Colonic mucosa (tissue), 4 donors: ENCODE measurements around the gene CENPM. TPM values are rescaled to one million over a fixed set of nuclear protein-coding genes. Genes with fewer than 3 reads are reported as not detected.

Experiments
- DNase-seq: peaks from one replicate; pipeline ENCODE4 v3.0.0-alpha.2; 2020
- H3K27ac ChIP-seq: fragments of 200-600 bp; one replicate; pipeline ENCODE4 v1.8.0; 2021
- H3K27me3 ChIP-seq: fragments of 200-600 bp; one replicate; pipeline ENCODE4 v1.8.0; 2021
- H3K36me3 ChIP-seq: fragments of 200-600 bp; one replicate; pipeline ENCODE4 v1.8.0; 2021
- H3K4me1 ChIP-seq: fragments of 200-600 bp; one replicate; pipeline ENCODE4 v1.8.0; 2021; ENCODE audit warnings: mild to moderate bottlenecking
- H3K4me3 ChIP-seq: fragments of 200-600 bp; one replicate; pipeline ENCODE4 v1.8.0; 2021
- H3K9ac ChIP-seq, 2 donors: one replicate each; pipeline ENCODE4 v1.7.0; 2013; ENCODE audit warnings: control low read depth in 2 of 2, low read depth in 2 of 2, low read length in 2 of 2
- H3K9me3 ChIP-seq: fragments of 200-600 bp; one replicate; pipeline ENCODE4 v1.8.0; 2021
- intact Hi-C: fragments of 100-400 bp; cut with DNase I; formaldehyde crosslinking; loops from one replicate; pipeline ENCODE4 v1.14.1; 2022
- total RNA-seq, 2 donors: library from RNA; stranded (reverse); fragmentation: NEBNext Ultra II Directional in 1 of 2; extraction: Animal tissue kit (Norgen Biotek cat#: 25700) in 1 of 2; gene quantifications; one replicate each; pipeline ENCODE4 v1.2.1, GENCODE V29; 2021
- TF ChIP-seq, protein P1 (sequence below): fragments of 200-600 bp; IDR thresholded peaks from one replicate; pipeline ENCODE4 v1.8.0; 2022; ENCODE audit warnings: antibody characterized with exemption, mild to moderate bottlenecking
- donor health status: healthy.
- donor health status: DM: no; HTN: no; CAD: no.
- donor health status: DM: no; HTN: no; CAD: no.

Gene CENPM
- total RNA-seq, 2 donors from 2014 or later: 13.7 to 64.3 TPM

DNA sequence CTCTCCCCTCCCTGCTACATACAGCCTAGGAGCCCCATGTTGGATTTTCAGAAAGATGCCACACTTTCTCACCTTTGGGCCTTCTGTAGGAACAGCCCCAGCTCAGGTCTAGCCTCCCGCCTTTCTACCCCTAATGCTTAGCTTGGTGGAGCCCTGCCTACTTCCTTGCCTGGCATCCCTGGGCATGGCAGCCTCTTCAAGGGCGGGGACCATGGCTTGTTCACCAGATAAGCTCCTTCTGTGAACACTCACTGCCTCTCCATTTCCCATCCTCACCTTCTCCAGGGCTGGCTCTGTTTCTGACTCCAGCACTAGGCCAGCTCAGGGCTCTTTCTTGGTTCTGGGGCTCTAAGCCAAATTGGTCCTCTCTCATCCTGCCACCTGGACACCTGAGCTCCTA is 23.6 kb upstream of the CENPM start:
- Histone ChIP-seq H3K4me1 (no peaks in the 10 kb centered on the region), H3K27me3 (peaks cover 4% of the 10 kb centered on the region), H3K9me3 (no peaks in the 10 kb centered on the region), H3K27ac (no peak overlapping the region), H3K36me3 (no peaks in the 10 kb centered on the region), H3K9ac (no peak overlapping the region), H3K4me3 (no peak overlapping the region)
- intact Hi-C loops: loop anchor here (10.0 kb wide), 1 partner anchor 464 kb away; the partner anchor contains the start of gene NFAM1
- TF ChIP-seq, protein P1, sequence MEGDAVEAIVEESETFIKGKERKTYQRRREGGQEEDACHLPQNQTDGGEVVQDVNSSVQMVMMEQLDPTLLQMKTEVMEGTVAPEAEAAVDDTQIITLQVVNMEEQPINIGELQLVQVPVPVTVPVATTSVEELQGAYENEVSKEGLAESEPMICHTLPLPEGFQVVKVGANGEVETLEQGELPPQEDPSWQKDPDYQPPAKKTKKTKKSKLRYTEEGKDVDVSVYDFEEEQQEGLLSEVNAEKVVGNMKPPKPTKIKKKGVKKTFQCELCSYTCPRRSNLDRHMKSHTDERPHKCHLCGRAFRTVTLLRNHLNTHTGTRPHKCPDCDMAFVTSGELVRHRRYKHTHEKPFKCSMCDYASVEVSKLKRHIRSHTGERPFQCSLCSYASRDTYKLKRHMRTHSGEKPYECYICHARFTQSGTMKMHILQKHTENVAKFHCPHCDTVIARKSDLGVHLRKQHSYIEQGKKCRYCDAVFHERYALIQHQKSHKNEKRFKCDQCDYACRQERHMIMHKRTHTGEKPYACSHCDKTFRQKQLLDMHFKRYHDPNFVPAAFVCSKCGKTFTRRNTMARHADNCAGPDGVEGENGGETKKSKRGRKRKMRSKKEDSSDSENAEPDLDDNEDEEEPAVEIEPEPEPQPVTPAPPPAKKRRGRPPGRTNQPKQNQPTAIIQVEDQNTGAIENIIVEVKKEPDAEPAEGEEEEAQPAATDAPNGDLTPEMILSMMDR: no peak
- DNase-seq: no peak

DNA sequence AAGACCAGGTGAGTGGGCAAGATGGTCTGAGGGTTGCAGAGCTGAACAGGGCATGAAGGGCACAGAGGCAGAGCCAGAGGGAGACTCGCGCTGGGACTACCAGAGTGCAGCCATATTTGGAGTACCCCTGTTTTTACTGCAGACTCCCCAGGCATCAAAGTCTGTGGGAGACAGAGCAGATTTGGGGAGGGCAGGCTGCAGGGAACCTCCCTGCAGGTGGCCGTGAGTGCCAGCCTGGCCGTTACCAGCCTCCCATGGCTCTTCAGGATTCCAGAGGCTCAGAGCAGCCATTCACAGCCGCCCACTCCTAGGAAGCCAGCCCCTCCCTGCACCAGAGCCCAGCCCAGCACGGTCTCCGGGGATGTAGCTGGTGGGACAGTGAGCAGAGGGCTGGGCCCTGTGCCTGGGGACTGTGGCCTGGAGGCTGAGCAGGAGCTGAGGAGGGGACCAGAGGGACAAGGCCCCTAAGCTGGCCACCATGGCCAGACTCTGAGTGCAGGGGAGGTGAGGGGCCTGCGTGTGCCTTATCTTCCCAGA is 22.2 kb upstream of the CENPM start, which contains the start of gene SEPTIN3:
TSS of gene SEPTIN3 (plus strand) at position 334 of the 537 bp plus-strand sequence. CDS start 2,050 bp downstream, outside the sequence.
- H3K27me3 ChIP-seq: no peaks in the 10 kb centered on the region
- no peak for DNase-seq
- no peaks in the 10 kb centered on the region for H3K9me3 ChIP-seq
- H3K36me3 ChIP-seq: no peaks in the 10 kb centered on the region
- H3K4me1 ChIP-seq: no peaks in the 10 kb centered on the region
- intact Hi-C loops: no loop called here
- no peak within 1 kb of the TSS for H3K27ac ChIP-seq
- H3K9ac ChIP-seq: no peak within 1 kb of the TSS
- TF ChIP-seq, protein P1: no peak
- no peak within 1 kb of the TSS for H3K4me3 ChIP-seq

DNA sequence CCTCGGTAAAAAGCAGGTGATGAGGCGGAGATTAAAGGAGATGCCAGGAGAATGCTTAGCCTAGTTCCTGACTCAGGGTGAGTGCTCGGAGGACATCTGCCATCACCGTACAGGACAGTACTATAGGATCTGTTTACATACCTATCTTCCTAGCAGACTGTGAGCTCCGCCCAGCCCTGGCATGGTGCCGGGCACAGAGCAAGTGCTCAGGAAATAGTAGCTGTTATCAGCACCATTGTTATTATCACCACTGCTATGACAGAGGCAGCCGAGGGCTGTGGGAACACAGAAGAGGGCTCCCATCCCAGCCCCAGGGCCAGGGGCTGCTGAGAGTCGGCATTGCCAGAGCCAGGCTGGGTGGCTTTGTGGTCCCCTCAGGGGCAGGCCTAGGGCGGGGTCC is 21.6 kb upstream of the CENPM start:
- TF ChIP-seq, protein P1: no peak
- Histone ChIP-seq H3K36me3 (no peaks in the 10 kb centered on the region), H3K9me3 (no peaks in the 10 kb centered on the region), H3K4me1 (no peaks in the 10 kb centered on the region), H3K9ac (no peak overlapping the region), H3K27me3 (no peaks in the 10 kb centered on the region), H3K4me3 (no peak overlapping the region), H3K27ac (no peak overlapping the region)
- intact Hi-C loops: no loop called here
- peak; percentile 50 for DNase-seq

DNA sequence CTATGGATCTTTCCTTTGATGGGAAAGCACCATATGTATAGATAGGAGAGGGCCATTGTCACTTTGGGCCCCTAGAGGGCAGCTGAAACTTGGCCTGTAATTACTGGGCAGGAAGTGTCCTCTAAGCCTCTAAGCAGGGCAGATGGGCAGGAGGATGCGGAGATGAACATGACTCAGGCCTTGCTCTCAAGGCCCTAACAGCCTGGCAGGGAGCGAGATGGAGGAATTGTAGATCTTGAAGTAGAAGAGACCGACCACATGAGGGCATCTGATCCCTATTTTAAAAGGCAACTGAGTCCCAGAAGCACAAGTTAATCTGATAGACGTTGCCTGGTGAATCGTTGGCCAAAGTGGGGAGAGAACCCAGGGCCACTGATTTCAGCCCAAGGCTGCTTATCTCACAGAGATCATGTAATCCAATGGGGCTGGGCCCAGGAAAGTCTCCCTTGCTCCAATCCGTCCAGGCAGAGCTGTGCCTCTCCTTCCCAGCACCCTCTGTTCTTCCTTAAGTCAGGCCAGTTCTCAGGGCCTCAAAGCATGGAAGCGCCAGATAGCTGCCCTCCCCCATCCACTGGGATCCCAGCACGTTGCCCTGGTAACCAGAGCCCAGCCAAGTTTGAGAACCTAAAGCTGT is 19.8 kb upstream of the CENPM start:
- Histone ChIP-seq H3K36me3 (no peaks in the 10 kb centered on the region), H3K9ac (no peak overlapping the region), H3K4me1 (no peaks in the 10 kb centered on the region), H3K9me3 (no peaks in the 10 kb centered on the region), H3K27ac (no peak overlapping the region), H3K4me3 (no peak overlapping the region), H3K27me3 (no peaks in the 10 kb centered on the region)
- intact Hi-C loops: no loop called here
- TF ChIP-seq, protein P1: peak; percentile 33
- DNase-seq: peak; percentile 49

DNA sequence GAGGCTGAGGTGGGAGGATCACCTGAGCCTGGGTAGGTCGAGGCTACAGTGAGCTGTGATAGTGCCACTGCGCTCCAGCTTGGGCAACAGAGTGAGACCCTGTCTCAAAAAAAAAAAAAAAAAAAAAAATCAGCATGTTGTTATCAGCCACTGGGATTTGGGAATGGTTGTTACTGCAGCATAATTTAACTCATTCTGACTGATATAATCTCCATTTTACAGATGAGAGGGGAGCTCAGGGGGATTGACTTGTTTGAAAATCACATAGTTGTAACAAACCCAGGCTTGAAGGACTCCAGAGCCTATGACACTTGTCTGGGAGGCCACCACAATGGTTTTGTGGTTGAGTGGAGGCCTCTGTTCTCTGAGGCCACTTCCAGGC is 19.3 kb upstream of the CENPM start:
- Histone ChIP-seq H3K27me3 (no peaks in the 10 kb centered on the region), H3K9ac (no peak overlapping the region), H3K4me3 (no peak overlapping the region), H3K9me3 (no peaks in the 10 kb centered on the region), H3K27ac (no peak overlapping the region), H3K36me3 (no peaks in the 10 kb centered on the region), H3K4me1 (no peaks in the 10 kb centered on the region)
- intact Hi-C loops: no loop called here
- DNase-seq: no peak
- TF ChIP-seq, protein P1: no peak
